Breast epithelium (tissue), 4 donors: Measurements from ENCODE around the gene TFB2M. TPM values are rescaled to one million over a fixed set of nuclear protein-coding genes. Genes with fewer than 3 reads are reported as not detected.

Experiments used
- DNase-seq, 2 donors: peaks; one replicate each; pipeline ENCODE4 v3.0.0-alpha.2; 2019; ENCODE audit warnings: low spot score in 2 of 2
- H3K27ac ChIP-seq, 2 donors: fragments of 200-600 bp; sonication (generic) in 1 of 2; one replicate each; pipeline ENCODE4 v1.5.1; 2016 to 2019; ENCODE audit warnings: mild to moderate bottlenecking in 1 of 2
- H3K27me3 ChIP-seq, 2 donors: fragments of 200-600 bp; sonication (generic) in 1 of 2; one replicate each; pipeline versions ENCODE4 v1.5.1 to v1.6.0; 2017 to 2019; ENCODE audit warnings: control low read depth in 1 of 2, mild to moderate bottlenecking in 1 of 2
- H3K36me3 ChIP-seq: fragments of 200-600 bp; one replicate; pipeline ENCODE4 v1.5.1; 2019
- H3K4me1 ChIP-seq, 2 donors: fragments of 200-600 bp; sonication (generic); one replicate each; pipeline ENCODE4 v1.5.1; 2016 to 2019; ENCODE audit warnings: control low read depth in 1 of 2
- H3K4me3 ChIP-seq, 3 donors: fragments of 200-600 bp; sonication (generic); 1 replicate in 2 of 3; 2 replicates in 1 of 3; pipeline ENCODE4 v1.5.1; 2016 to 2019; ENCODE audit warnings: mild to moderate bottlenecking in 3 of 3, moderate library complexity in 2 of 3
- H3K9me3 ChIP-seq, 2 donors: fragments of 200-600 bp; sonication (generic) in 1 of 2; one replicate each; pipeline ENCODE4 v1.5.1; 2016 to 2019; ENCODE audit warnings: control low read depth in 1 of 2
- CTCF ChIP-seq, 3 donors: fragments of 450-650 bp; IDR thresholded peaks; one replicate each; pipeline ENCODE4 v1.5.1; 2016 to 2017; ENCODE audit warnings: antibody characterized with exemption in 3 of 3, mild to moderate bottlenecking in 3 of 3, moderate library complexity in 3 of 3
- POLR2A ChIP-seq: fragments of 450-650 bp; IDR thresholded peaks from one replicate; pipeline ENCODE4 v1.6.1; 2016; ENCODE audit warnings: antibody characterized with exemption, mild to moderate bottlenecking, moderate library complexity
- POLR2AphosphoS5 ChIP-seq, 3 donors: sonication (generic); formaldehyde crosslinking; IDR thresholded peaks; one replicate each; pipeline ENCODE4 v1.6.1; 2017; ENCODE audit warnings: antibody characterized with exemption in 3 of 3
- intact Hi-C: fragments of 100-400 bp; cut with DNase I; formaldehyde crosslinking; loops from one replicate; pipeline ENCODE4 v1.15.1; 2023; ENCODE audit warnings: low total_unique reads
- total RNA-seq, 3 donors: library from RNA; depleted of rRNA; stranded (reverse); fragments of >200 nt; gene quantifications; one replicate each; pipeline ENCODE4 v1.1.0, GENCODE V29; 2016

TFB2M gene
- total RNA-seq, 3 donors from 2014 or later: 9.0 to 15.5 (median 13.4) TPM

GRCh38 chr1:246540738-246541491 is 25.1 kb downstream of the TFB2M start:
- no peaks in the 10 kb centered on the region for H3K36me3 ChIP-seq

DNA sequence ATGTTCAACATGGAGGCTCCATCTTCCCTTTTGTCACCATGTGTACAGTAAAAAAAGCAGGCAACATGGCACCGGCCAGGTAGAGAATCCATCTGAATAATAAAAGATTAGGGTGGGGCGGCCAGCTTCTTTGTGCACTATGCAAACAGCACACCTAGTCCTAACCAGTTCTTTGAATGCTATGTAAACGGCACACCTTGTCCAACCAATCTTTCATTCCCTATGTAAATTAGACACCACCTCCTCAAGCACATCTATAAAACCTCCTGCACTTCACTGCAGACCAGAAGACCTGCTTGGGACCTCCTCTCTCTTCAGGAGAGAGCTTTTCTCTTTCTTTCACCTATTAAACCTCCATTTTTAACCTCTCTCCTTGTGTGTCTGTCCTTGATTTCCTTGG is 28.2 kb downstream of the TFB2M start:
- DNase-seq: no peak
- H3K27me3 ChIP-seq: no peaks in the 10 kb centered on the region
- H3K4me1 ChIP-seq: no peaks in the 10 kb centered on the region
- no peak overlapping the region for H3K27ac ChIP-seq
- no peak for TF ChIP-seq CTCF (IDR thresholded peaks at IDR 0.05)
- no peak for TF ChIP-seq POLR2AphosphoS5 (IDR thresholded peaks at IDR 0.05)
- no peak for TF ChIP-seq POLR2A
- H3K36me3 ChIP-seq: no peaks in the 10 kb centered on the region
- H3K9me3 ChIP-seq: no peaks in the 10 kb centered on the region
- no peak overlapping the region for H3K4me3 ChIP-seq
- intact Hi-C loops: no loop called here

More at GRCh38 chr1:246540738-246541491, 25.1 kb downstream of the TFB2M start:
- TF ChIP-seq CTCF (IDR thresholded peaks at IDR 0.05): no peak
- intact Hi-C loops: no loop called here
- no peak overlapping the region for H3K4me3 ChIP-seq
- H3K27ac ChIP-seq: no peak overlapping the region
- no peak for DNase-seq
- H3K27me3 ChIP-seq: no peaks in the 10 kb centered on the region
- H3K9me3 ChIP-seq: no peaks in the 10 kb centered on the region
- H3K4me1 ChIP-seq: no peaks in the 10 kb centered on the region

DNA sequence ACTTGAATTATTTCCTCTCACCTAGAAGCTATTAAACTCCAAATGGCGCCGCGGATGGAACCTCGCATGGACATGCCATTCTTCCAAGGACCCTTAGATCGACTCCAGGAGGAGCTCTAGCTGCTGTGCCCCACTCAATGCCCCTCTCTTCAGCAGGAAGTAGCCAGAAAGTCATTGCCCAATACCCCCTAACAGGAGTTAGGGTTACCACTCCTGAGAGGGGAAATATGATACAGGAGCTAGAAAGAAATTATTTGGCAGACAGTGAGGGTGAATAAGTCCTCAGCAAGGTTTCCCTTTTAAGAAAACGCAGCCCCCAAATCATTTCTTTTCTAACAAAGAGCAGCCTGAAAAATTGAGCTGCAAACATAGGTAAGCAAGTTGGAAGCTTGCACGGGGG is 28.6 kb downstream of the TFB2M start:
- intact Hi-C loops: no loop called here
- no peak for DNase-seq
- no peaks in the 10 kb centered on the region for H3K4me1 ChIP-seq
- no peak overlapping the region for H3K27ac ChIP-seq
- no peaks in the 10 kb centered on the region for H3K9me3 ChIP-seq
- no peak overlapping the region for H3K4me3 ChIP-seq
- no peaks in the 10 kb centered on the region for H3K36me3 ChIP-seq
- H3K27me3 ChIP-seq: no peaks in the 10 kb centered on the region
- TF ChIP-seq CTCF (IDR thresholded peaks at IDR 0.05): no peak
- TF ChIP-seq POLR2AphosphoS5 (IDR thresholded peaks at IDR 0.05): no peak

DNA sequence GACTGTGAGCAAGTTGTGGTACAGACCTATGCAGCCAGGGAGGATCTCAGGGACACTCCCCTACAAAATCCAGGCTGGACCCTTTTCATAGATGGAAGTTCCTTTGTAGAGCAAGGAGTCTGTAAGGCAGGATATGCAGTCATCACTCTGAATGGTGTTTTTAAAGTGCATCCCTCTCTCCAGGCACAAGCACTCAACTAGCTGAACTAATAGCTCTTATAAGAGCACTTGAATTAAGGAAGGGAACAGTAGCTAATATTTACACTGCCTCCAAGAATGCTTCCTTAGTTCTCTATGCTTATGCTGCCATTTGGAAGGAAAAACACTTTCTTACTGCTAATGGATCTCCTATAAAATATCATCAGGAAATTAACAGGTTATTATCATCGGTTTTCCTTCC is 31.9 kb downstream of the TFB2M start:
- no peak overlapping the region for H3K27ac ChIP-seq
- peaks cover 9 to 10% of the 10 kb centered on the region in 2 donors for H3K9me3 ChIP-seq
- H3K36me3 ChIP-seq: no peaks in the 10 kb centered on the region
- no peaks in the 10 kb centered on the region for H3K27me3 ChIP-seq
- intact Hi-C loops: no loop called here
- H3K4me3 ChIP-seq: no peak overlapping the region
- no peaks in the 10 kb centered on the region for H3K4me1 ChIP-seq
- TF ChIP-seq POLR2A (no peak), POLR2AphosphoS5 (IDR thresholded peaks at IDR 0.05) (no peak), CTCF (IDR thresholded peaks at IDR 0.05) (no peak)
- DNase-seq: no peak

GRCh38 chr1:246533371-246533905 is 32.6 kb downstream of the TFB2M start:
- intact Hi-C loops: no loop called here
- Histone ChIP-seq H3K27ac (no peak overlapping the region), H3K4me1 (no peaks in the 10 kb centered on the region), H3K4me3 (no peak overlapping the region), H3K9me3 (peaks cover 9 to 10% of the 10 kb centered on the region in 2 donors), H3K36me3 (no peaks in the 10 kb centered on the region), H3K27me3 (no peaks in the 10 kb centered on the region)
- TF ChIP-seq CTCF (IDR thresholded peaks at IDR 0.05): no peak
- TF ChIP-seq POLR2AphosphoS5 (IDR thresholded peaks at IDR 0.05): no peak
- no peak for TF ChIP-seq POLR2A
- no peak for DNase-seq
